HFFc6 (cell line): ENCODE measurements around the gene GP1BB. TPM values are rescaled to one million over a fixed set of nuclear protein-coding genes. Genes with fewer than 3 reads are reported as not detected.
A peak's percentile ranks its signal among the peaks of the same experiment; 100 is the strongest.

Source experiments
- DNase-seq: peaks from one replicate; pipeline ENCODE4 v3.0.0-alpha.2; 2018
- H3K27ac Mint-ChIP-seq: 2 replicates; pipeline ENCODE4 v1.8.0; 2020; ENCODE audit warnings: mild to moderate bottlenecking, mixed read lengths
- H3K27me3 Mint-ChIP-seq: 2 replicates; pipeline ENCODE4 v1.8.0; 2021; ENCODE audit warnings: mild to moderate bottlenecking, moderate library complexity, mixed read lengths; ENCODE audit not compliant: insufficient read depth
- H3K36me3 Mint-ChIP-seq: 2 replicates; pipeline ENCODE4 v1.8.0; 2021; ENCODE audit warnings: low read depth, mixed read lengths
- H3K4me1 Mint-ChIP-seq: 2 replicates; pipeline ENCODE4 v1.8.0; 2020; ENCODE audit warnings: low read depth, mixed read lengths
- H3K4me3 Mint-ChIP-seq: 2 replicates; pipeline ENCODE4 v1.8.0; 2020; ENCODE audit warnings: mild to moderate bottlenecking, moderate library complexity, mixed read lengths
- H3K9me3 Mint-ChIP-seq: 2 replicates; pipeline ENCODE4 v1.8.0; 2020; ENCODE audit warnings: mild to moderate bottlenecking, mixed read lengths
- CTCF ChIP-seq: fragments of 200-600 bp; sonication (generic); IDR thresholded peaks from 2 replicates; pipeline ENCODE4 v1.5.0; 2021; ENCODE audit warnings: antibody characterized with exemption, mild to moderate bottlenecking
- total RNA-seq, 6 experiments: library from RNA; stranded (reverse); fragmentation: NEBNext Ultra II Directional; extraction: Animal tissue kit (Norgen Biotek cat#: 25700); gene quantifications; 2 replicates in 1 of 6; 3 replicates in 5 of 6; pipeline ENCODE4 v1.2.3, GENCODE V29; 2021

The GP1BB gene
- total RNA-seq, 6 experiments from 2014 or later: 0.27 to 1.1 (median 0.41) TPM; not detected in 3

GRCh38 chr22:19691007-19691720 is 32.2 kb upstream of the GP1BB start:
- Mint-ChIP-seq H3K36me3 (no peaks in the 10 kb centered on the region), H3K27ac (peak overlapping the region; percentile 31), H3K9me3 (no peaks in the 10 kb centered on the region), H3K4me3 (peak overlapping the region; percentile 76), H3K4me1 (peaks cover 15% of the 10 kb centered on the region), H3K27me3 (peaks cover 18% of the 10 kb centered on the region)
- TF ChIP-seq CTCF: no peak
- DNase-seq: no peak

DNA sequence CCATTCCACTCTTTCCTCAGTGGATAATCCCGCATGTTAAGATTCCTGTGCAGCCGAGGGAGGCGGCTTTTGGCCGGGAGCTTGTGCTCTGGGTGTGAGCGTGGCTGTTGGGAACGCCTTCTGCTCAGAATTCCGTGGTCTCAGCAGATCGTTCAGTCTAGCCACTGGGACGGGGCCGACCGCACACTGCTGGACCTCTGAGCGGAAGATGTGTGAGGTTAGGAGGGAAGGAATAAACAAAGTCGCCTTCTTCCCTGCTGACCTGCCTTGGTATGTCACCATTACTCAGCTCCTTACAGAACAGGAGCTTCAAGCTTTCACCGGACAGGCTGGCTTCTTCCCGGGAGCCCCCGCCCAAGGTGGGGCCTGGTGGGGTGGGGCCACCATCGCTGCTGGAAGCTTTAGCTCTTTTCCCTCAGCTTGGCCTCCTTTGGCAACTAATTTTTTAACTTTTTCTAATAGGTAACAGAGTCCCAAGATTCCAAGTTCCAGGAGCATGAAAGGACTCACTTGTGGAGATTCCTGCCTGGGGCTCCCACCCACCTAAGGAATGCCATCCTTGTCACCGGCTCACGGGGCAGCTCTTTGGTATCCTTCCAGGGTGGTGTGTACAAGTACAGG is 31.5 kb upstream of the GP1BB start:
- no peak for TF ChIP-seq CTCF
- H3K9me3 Mint-ChIP-seq: no peaks in the 10 kb centered on the region

DNA sequence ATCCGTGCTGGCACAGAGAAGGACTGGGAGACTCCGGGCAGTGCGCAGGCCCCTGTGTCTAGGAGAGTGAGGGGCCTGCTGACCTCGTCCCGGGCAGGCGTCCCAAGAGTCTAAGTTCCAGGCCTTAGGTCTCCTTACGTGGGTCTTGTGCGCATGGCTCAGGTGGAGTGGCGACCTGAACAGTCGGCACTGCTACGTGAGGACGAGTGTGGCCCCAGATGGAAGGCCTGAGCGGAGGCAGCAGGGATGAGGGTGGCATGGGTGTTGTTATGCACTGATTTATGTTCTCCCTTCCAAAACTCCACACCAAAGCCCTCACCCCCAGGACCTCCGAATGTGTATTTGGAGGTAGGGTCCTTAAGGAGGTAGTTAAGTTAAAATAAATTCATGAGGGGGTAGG is 29.8 kb upstream of the GP1BB start:
- no peak overlapping the region for H3K27ac Mint-ChIP-seq
- peaks cover 15% of the 10 kb centered on the region for H3K4me1 Mint-ChIP-seq
- no peak overlapping the region for H3K4me3 Mint-ChIP-seq
- H3K36me3 Mint-ChIP-seq: no peaks in the 10 kb centered on the region
- TF ChIP-seq CTCF: no peak
- H3K27me3 Mint-ChIP-seq: peaks cover 16% of the 10 kb centered on the region
- no peak for DNase-seq
- H3K9me3 Mint-ChIP-seq: no peaks in the 10 kb centered on the region

More for the DNA sequence above, 31.5 kb upstream of the GP1BB start:
- H3K4me3 Mint-ChIP-seq: peak overlapping the region; percentile 76
- H3K27me3 Mint-ChIP-seq: peaks cover 17% of the 10 kb centered on the region
- no peaks in the 10 kb centered on the region for H3K36me3 Mint-ChIP-seq
- peaks cover 15% of the 10 kb centered on the region for H3K4me1 Mint-ChIP-seq
- peak; percentile 25 for DNase-seq
- H3K27ac Mint-ChIP-seq: peak overlapping the region; percentile 43

GRCh38 chr22:19693981-19694670 is 29.2 kb upstream of the GP1BB start:
- Mint-ChIP-seq H3K36me3 (no peaks in the 10 kb centered on the region), H3K4me3 (no peak overlapping the region), H3K9me3 (no peaks in the 10 kb centered on the region), H3K27ac (no peak overlapping the region), H3K27me3 (peaks cover 14% of the 10 kb centered on the region), H3K4me1 (peaks cover 15% of the 10 kb centered on the region)
- DNase-seq: no peak
- TF ChIP-seq CTCF: no peak

GRCh38 chr22:19694696-19695095 is 28.6 kb upstream of the GP1BB start:
- DNase-seq: no peak
- Mint-ChIP-seq H3K4me3 (no peak overlapping the region), H3K36me3 (no peaks in the 10 kb centered on the region), H3K27ac (no peak overlapping the region), H3K27me3 (peaks cover 14% of the 10 kb centered on the region), H3K4me1 (peaks cover 15% of the 10 kb centered on the region), H3K9me3 (no peaks in the 10 kb centered on the region)
- no peak for TF ChIP-seq CTCF
